Tibial artery (tissue), 4 donors: ENCODE data around the gene ALDH3A1.

ENCODE experiments used
- DNase-seq, 2 donors: peaks; one replicate each; pipeline ENCODE4 v3.0.0-alpha.2; 2019
- H3K27ac ChIP-seq, 2 donors: fragments of 200-600 bp; sonication (generic) in 1 of 2; 1 replicate in 1 of 2; 2 replicates in 1 of 2; pipeline ENCODE4 v1.5.1; 2018 to 2019; ENCODE audit warnings: mild to moderate bottlenecking in 1 of 2
- H3K27me3 ChIP-seq, 2 donors: fragments of 200-600 bp; sonication (generic) in 1 of 2; one replicate each; pipeline versions ENCODE4 v1.5.1 to v1.6.0; 2016 to 2019
- H3K36me3 ChIP-seq, 3 donors: fragments of 200-600 bp; sonication (generic) in 2 of 3; one replicate each; pipeline ENCODE4 v1.5.1; 2016 to 2019; ENCODE audit warnings: mild to moderate bottlenecking in 2 of 3
- H3K4me1 ChIP-seq, 4 donors: fragments of 200-600 bp; sonication (generic) in 2 of 4; 1 replicate in 3 of 4; 2 replicates in 1 of 4; pipeline ENCODE4 v1.5.1; 2016 to 2019
- H3K4me3 ChIP-seq, 2 donors: fragments of 200-600 bp; sonication (generic) in 1 of 2; 1 replicate in 1 of 2; 2 replicates in 1 of 2; pipeline ENCODE4 v1.5.1; 2018 to 2019; ENCODE audit warnings: mild to moderate bottlenecking in 2 of 2
- H3K9me3 ChIP-seq, 3 donors: fragments of 200-600 bp; sonication (generic) in 1 of 3; one replicate each; pipeline ENCODE4 v1.5.1; 2016 to 2019
- intact Hi-C: fragments of 100-400 bp; cut with DNase I; formaldehyde crosslinking; loops from one replicate; pipeline ENCODE4 v1.15.0; 2023; ENCODE audit warnings: low total_unique reads
- TF ChIP-seq, protein P1 (sequence below), 2 experiments: fragments of 200-600 bp in 1 of 2; fragments of 450-650 bp in 1 of 2; IDR thresholded peaks; one replicate each; pipeline ENCODE4 v1.5.1; 2017 to 2019; ENCODE audit warnings: antibody characterized with exemption in 2 of 2, mild to moderate bottlenecking in 1 of 2, moderate library complexity in 1 of 2

Gene ALDH3A1

GRCh38 chr17:19763416-19763815, 15.3 kb upstream of the ALDH3A1 start:
- no peaks in the 10 kb centered on the region for H3K9me3 ChIP-seq
- no peaks in the 10 kb centered on the region for H3K36me3 ChIP-seq
- DNase-seq = peak in 1 of 2 donors; percentile 46
- TF ChIP-seq, protein P1, sequence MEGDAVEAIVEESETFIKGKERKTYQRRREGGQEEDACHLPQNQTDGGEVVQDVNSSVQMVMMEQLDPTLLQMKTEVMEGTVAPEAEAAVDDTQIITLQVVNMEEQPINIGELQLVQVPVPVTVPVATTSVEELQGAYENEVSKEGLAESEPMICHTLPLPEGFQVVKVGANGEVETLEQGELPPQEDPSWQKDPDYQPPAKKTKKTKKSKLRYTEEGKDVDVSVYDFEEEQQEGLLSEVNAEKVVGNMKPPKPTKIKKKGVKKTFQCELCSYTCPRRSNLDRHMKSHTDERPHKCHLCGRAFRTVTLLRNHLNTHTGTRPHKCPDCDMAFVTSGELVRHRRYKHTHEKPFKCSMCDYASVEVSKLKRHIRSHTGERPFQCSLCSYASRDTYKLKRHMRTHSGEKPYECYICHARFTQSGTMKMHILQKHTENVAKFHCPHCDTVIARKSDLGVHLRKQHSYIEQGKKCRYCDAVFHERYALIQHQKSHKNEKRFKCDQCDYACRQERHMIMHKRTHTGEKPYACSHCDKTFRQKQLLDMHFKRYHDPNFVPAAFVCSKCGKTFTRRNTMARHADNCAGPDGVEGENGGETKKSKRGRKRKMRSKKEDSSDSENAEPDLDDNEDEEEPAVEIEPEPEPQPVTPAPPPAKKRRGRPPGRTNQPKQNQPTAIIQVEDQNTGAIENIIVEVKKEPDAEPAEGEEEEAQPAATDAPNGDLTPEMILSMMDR (IDR thresholded peaks at IDR 0.05) = no peak
- no peak overlapping the region for H3K27ac ChIP-seq
- no peak overlapping the region for H3K4me3 ChIP-seq
- peaks cover 0 to 16% (median 7%) of the 10 kb centered on the region in 4 donors for H3K4me1 ChIP-seq
- H3K27me3 ChIP-seq = no peaks in the 10 kb centered on the region
- intact Hi-C loops = loop anchor here (5.0 kb wide), 1 partner anchor 401 kb away; the partner anchor contains the start of gene B9D1

GRCh38 chr17:19762515-19762961, 14.4 kb upstream of the ALDH3A1 start:
- Histone ChIP-seq H3K9me3 (no peaks in the 10 kb centered on the region), H3K4me3 (no peak overlapping the region), H3K27me3 (no peaks in the 10 kb centered on the region), H3K4me1 (peaks cover 0 to 16% (median 7%) of the 10 kb centered on the region in 4 donors), H3K27ac (no peak overlapping the region), H3K36me3 (no peaks in the 10 kb centered on the region)
- DNase-seq = peak; percentile 61 to 89
- TF ChIP-seq, protein P1 (IDR thresholded peaks at IDR 0.05) = peak; percentile 66 to 67
- intact Hi-C loops = loop anchor here (5.0 kb wide), 1 partner anchor 400 kb away; the partner anchor contains the start of gene B9D1

DNA sequence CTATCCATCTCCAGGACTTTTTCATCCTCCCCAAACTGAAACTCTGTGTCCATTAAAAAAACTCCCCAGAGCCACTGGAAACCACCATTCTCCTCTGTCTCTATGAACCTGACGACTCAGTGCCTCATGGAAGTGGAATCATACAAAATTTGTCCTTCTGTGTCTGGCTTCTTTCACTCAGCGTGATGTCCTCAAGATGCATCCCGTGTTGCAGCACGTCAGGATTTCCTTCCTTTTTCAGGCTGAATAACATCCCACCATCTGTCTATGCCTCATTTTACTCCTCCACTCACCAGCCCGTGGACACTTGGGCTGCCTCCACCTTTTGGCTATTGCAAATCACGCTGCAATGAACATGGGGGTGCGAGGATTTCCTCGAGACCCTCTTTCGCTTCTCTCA, 12.6 kb upstream of the ALDH3A1 start:
- Histone ChIP-seq H3K4me1 (peaks cover 0 to 7% (median 7%) of the 10 kb centered on the region in 4 donors), H3K36me3 (no peaks in the 10 kb centered on the region), H3K27ac (no peak overlapping the region), H3K27me3 (no peaks in the 10 kb centered on the region), H3K9me3 (no peaks in the 10 kb centered on the region), H3K4me3 (no peak overlapping the region)
- TF ChIP-seq, protein P1 (IDR thresholded peaks at IDR 0.05) = no peak
- intact Hi-C loops = loop anchor here (5.0 kb wide), 1 partner anchor 398 kb away; the partner anchor contains the start of gene B9D1
- DNase-seq = no peak

- Histone ChIP-seq H3K36me3 (no peaks in the 10 kb centered on the region), H3K27me3 (no peaks in the 10 kb centered on the region), H3K4me1 (peaks cover 0 to 7% (median 7%) of the 10 kb centered on the region in 4 donors), H3K9me3 (no peaks in the 10 kb centered on the region), H3K27ac (no peak overlapping the region), H3K4me3 (no peak overlapping the region)
- TF ChIP-seq, protein P1 (IDR thresholded peaks at IDR 0.05) = no peak
- peak in 1 of 2 donors; percentile 48 for DNase-seq
- intact Hi-C loops = loop anchor here (5.0 kb wide), 1 partner anchor 398 kb away; the partner anchor contains the start of gene B9D1
These were observed 11.8 kb upstream of the ALDH3A1 start for GRCh38 chr17:19759568-19760549.

- H3K9me3 ChIP-seq = no peaks in the 10 kb centered on the region
- H3K27ac ChIP-seq = no peak overlapping the region
- no peak overlapping the region for H3K4me3 ChIP-seq
- intact Hi-C loops = no loop called here
- no peaks in the 10 kb centered on the region for H3K27me3 ChIP-seq
- peak in 1 of 2 donors; percentile 57 for DNase-seq
- peaks cover 3 to 28% (median 22%) of the 10 kb centered on the region in 4 donors for H3K4me1 ChIP-seq
- no peaks in the 10 kb centered on the region for H3K36me3 ChIP-seq
- TF ChIP-seq, protein P1 (IDR thresholded peaks at IDR 0.05) = no peak
These were observed 9.6 kb upstream of the ALDH3A1 start for GRCh38 chr17:19757536-19758180.
